Nephron (organoid): Measurements from ENCODE around the gene MBD3L3.
"Not testable (repeated sequence)": the region's sequence is repeated elsewhere in the genome, so short reads cannot be mapped to it uniquely, and the experiment has no call there.

Experiments used
- H3K27ac Mint-ChIP-seq, 3 experiments: 2 replicates each; pipeline ENCODE4 v1.8.0; 2020; ENCODE audit warnings: mixed read lengths in 3 of 3, mild to moderate bottlenecking in 2 of 3, moderate library complexity in 1 of 3
- H3K27me3 Mint-ChIP-seq: 2 replicates; pipeline ENCODE4 v1.8.0; 2021; ENCODE audit warnings: low read depth, mild to moderate bottlenecking, moderate library complexity, mixed read lengths
- H3K36me3 Mint-ChIP-seq: 2 replicates; pipeline ENCODE4 v1.8.0; 2020; ENCODE audit warnings: low read depth, mixed read lengths
- H3K4me1 Mint-ChIP-seq: 2 replicates; pipeline ENCODE4 v1.8.0; 2020; ENCODE audit warnings: mixed read lengths
- H3K4me3 Mint-ChIP-seq, 3 experiments: 2 replicates each; pipeline ENCODE4 v1.8.0; 2020; ENCODE audit warnings: mild to moderate bottlenecking in 3 of 3, mixed read lengths in 3 of 3, moderate library complexity in 2 of 3
- H3K9me3 Mint-ChIP-seq: 2 replicates; pipeline ENCODE4 v1.8.0; 2020; ENCODE audit warnings: mixed read lengths
- TF ChIP-seq, protein P1 (sequence below), 3 experiments: fragments of 200-600 bp; sonication (generic); IDR thresholded peaks; one replicate each; pipeline ENCODE4 v1.5.0; 2021; ENCODE audit warnings: antibody characterized with exemption in 3 of 3; ENCODE audit not compliant: unreplicated experiment in 3 of 3

The MBD3L3 gene

DNA sequence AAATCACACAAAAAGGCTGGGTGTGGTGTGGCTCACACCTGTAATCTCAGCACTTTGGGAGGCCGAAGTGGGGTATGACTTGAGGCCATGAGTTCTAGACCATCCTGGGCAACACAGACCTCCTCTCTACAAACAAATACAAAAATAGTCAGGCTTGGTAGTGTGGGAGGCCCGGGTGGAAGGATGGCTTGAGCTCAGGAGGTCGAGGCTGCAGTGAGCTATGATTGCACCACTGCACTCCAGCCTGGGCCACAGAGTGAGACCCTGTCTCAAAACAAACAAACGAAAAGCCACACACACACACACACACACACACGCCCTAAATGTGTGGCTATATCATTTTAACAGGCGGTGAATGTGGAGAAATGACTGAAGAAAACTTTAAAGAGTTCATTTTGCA is 10.1 kb upstream of the MBD3L3 start:
- peaks cover 38% of the 10 kb centered on the region for H3K36me3 Mint-ChIP-seq
- peak overlapping the region; percentile 98 to 99 (median 99) for H3K4me3 Mint-ChIP-seq
- TF ChIP-seq, protein P1, sequence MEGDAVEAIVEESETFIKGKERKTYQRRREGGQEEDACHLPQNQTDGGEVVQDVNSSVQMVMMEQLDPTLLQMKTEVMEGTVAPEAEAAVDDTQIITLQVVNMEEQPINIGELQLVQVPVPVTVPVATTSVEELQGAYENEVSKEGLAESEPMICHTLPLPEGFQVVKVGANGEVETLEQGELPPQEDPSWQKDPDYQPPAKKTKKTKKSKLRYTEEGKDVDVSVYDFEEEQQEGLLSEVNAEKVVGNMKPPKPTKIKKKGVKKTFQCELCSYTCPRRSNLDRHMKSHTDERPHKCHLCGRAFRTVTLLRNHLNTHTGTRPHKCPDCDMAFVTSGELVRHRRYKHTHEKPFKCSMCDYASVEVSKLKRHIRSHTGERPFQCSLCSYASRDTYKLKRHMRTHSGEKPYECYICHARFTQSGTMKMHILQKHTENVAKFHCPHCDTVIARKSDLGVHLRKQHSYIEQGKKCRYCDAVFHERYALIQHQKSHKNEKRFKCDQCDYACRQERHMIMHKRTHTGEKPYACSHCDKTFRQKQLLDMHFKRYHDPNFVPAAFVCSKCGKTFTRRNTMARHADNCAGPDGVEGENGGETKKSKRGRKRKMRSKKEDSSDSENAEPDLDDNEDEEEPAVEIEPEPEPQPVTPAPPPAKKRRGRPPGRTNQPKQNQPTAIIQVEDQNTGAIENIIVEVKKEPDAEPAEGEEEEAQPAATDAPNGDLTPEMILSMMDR (IDR thresholded peaks at IDR 0.05; ENCODE audit: unreplicated experiment in 3 of 3): no peak

DNA sequence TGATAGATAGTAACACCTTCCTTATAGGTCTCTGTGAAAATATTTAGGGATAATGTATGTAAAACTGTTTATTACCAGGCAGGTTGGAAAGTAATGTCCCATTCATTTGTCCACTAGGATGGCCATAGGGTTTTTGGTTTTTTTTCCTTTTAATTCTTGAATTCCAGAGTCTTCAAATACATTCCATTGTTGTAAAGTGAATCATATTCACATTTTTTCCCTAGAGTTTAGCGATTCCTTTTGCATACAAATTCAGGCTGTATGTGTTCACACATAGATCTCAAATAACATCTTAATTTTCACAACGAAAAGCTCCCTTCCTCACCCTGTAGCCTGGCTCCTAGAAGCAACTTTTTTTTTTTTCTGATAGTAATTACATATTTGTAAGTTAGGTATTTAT is 9.2 kb upstream of the MBD3L3 start:
- peaks cover 9% of the 10 kb centered on the region for H3K4me1 Mint-ChIP-seq
- peaks cover 12% of the 10 kb centered on the region for H3K9me3 Mint-ChIP-seq
- H3K36me3 Mint-ChIP-seq: peaks cover 31% of the 10 kb centered on the region
- H3K27me3 Mint-ChIP-seq: peaks cover 5% of the 10 kb centered on the region
- peak overlapping the region in 2 of 3 experiments; percentile 41 to 99 for H3K4me3 Mint-ChIP-seq
- no peak overlapping the region for H3K27ac Mint-ChIP-seq
- TF ChIP-seq, protein P1 (IDR thresholded peaks at IDR 0.05; ENCODE audit: unreplicated experiment in 3 of 3): no peak

More for the DNA sequence above, 10.1 kb upstream of the MBD3L3 start:
- H3K27ac Mint-ChIP-seq: peak overlapping the region; percentile 58 to 88 (median 63)
- peaks cover 13% of the 10 kb centered on the region for H3K9me3 Mint-ChIP-seq
- peaks cover 9% of the 10 kb centered on the region for H3K4me1 Mint-ChIP-seq
- peaks cover 5% of the 10 kb centered on the region for H3K27me3 Mint-ChIP-seq

DNA sequence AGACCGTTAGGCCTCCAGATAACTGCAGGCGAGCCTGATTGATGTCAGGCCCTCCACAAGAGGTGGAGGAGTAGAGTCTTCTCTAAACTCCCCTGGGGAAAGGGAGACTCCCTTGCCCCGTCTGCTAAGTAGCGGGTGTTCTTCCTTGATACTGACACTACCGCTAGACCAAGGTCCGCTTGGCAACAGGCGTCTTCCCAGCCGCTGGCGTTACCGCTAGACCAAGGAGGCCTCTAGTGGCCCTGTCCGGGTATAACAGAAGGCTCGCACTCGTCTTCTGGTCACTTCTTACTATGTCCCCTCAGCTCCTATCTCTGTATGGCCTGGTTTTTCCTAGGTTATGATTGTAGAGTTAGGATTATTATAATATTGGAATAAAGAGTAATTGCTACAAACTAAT is 8.6 kb upstream of the MBD3L3 start:
- H3K4me3 Mint-ChIP-seq, H3K9me3 Mint-ChIP-seq, H3K27ac Mint-ChIP-seq, H3K4me1 Mint-ChIP-seq, H3K27me3 Mint-ChIP-seq: not testable (repeated sequence)
- H3K36me3 Mint-ChIP-seq: peaks cover 25% of the 10 kb centered on the region

DNA sequence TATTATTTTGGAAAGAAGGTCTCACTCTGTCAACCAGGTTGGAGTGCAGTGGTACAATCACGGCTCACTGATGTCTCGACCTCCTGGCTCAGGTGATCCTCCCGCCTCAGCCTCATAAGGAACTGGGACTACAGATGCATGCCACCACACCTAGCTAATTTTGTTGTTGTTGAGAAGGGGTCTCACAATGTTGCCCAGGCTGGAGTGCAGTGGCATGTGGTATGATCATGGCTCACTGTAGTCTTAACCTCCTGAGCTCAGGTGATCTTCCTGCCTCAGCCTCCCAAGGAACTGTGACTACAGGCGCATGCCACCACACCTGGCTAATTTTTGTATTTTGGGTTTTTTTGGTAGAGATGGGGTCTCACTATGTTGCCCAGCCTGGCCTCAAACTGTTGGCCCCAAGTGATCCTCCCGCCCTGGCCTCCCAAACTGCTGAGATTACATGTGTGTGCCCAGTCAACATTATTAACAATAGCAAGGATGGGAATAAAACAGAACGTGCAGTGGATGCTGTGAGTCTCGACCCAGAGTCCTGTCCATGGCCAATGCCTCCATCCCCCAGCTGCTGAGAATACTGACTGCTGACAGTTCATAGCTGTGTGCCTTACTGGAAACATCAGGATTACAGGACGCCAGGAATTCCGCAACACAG is 5.4 kb upstream of the MBD3L3 start:
- TF ChIP-seq, protein P1 (IDR thresholded peaks at IDR 0.05; ENCODE audit: unreplicated experiment in 3 of 3): no peak
- Mint-ChIP-seq H3K27me3 (peaks cover 2% of the 10 kb centered on the region), H3K36me3 (peaks cover 1% of the 10 kb centered on the region), H3K9me3 (peaks cover 4% of the 10 kb centered on the region), H3K4me1 (peaks cover 2% of the 10 kb centered on the region), H3K27ac (no peak overlapping the region), H3K4me3 (no peak overlapping the region)

DNA sequence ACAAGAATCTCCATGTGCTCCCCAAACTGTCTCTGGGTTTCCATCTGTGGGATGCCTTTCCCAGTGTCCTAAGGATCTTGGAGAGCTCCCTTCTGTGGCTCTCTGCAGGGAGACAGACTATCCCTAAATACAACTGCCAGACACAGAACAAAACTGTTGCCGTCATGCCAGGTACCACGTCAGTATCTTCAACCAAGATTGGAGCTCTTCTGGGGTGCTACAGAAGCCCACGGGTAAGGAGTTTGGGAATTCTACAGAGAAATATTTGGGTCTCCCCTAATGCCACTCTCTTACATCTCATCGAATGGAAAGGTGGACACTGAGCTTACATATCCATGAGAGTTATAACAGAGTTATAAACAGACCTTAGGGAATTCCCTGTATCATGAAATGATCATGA is 4.9 kb upstream of the MBD3L3 start:
- TF ChIP-seq, protein P1 (IDR thresholded peaks at IDR 0.05; ENCODE audit: unreplicated experiment in 3 of 3): no peak
- Mint-ChIP-seq H3K27me3 (no peaks in the 10 kb centered on the region), H3K36me3 (no peaks in the 10 kb centered on the region), H3K27ac (no peak overlapping the region), H3K4me3 (no peak overlapping the region), H3K4me1 (no peaks in the 10 kb centered on the region), H3K9me3 (peaks cover 3% of the 10 kb centered on the region)

DNA sequence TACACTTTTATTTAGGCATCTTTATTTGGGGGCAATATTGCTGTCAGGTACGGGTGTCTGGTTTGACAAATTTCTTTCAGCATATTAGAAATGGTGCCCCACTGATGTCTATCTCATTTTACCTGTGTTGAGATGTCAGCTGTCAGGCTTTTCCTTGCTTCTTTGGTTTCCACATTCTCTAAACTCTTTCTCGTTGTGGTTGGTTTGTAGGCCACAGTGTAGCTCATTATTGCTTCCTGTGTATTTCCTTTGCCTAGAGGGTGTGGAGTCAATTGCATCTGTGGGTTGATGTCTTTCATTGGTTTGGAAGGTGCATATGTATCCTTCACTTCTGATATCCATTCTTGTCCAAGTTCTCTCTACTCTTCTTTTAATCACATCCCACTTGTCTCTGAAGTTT is 1.5 kb upstream of the MBD3L3 start:
- H3K9me3 Mint-ChIP-seq, H3K27me3 Mint-ChIP-seq, H3K4me1 Mint-ChIP-seq, H3K4me3 Mint-ChIP-seq, H3K27ac Mint-ChIP-seq, H3K36me3 Mint-ChIP-seq: not testable (repeated sequence)

DNA sequence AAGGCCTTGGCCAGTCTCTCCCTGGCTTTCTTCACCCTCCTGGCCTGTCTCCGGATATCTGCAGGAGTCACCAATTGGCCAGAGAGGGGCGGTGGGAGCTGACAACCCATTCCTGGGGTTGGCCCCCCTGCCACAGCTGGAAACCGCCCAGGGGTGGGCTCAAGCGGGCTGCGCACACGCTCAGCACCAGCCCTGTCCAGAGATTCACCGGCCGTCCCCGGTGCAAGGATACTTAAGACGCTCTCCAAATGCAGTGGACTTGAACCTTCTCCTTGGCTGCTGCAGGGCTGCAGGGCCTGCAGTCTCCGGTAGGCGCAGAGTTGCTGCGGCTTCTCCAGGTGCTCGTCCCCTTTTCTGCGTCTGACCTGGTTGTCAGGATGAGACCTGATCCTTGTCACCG is 2.1 kb downstream of the MBD3L3 start:
- not testable (repeated sequence) for H3K4me3 Mint-ChIP-seq, H3K27me3 Mint-ChIP-seq, H3K27ac Mint-ChIP-seq, H3K4me1 Mint-ChIP-seq, H3K36me3 Mint-ChIP-seq, H3K9me3 Mint-ChIP-seq

DNA sequence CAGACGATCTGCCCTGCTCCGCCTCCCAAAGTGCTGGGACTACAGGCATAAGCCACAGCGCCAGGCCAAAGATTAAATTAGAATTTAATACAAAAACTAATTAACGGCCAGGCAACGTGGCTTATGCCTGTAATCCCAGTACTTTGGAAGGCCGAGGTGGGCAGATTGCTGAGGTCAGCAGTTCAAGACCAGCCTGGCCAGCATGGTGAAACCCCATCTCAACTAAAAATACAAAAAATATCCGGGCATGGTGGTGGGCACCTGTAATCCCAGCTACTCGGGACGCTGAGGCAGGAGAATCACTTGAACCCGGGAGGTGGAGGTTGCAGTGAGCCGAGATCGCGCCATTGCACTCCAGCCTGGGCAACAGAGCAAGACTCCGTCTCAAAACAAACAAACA is 2.8 kb downstream of the MBD3L3 start:
- H3K27me3 Mint-ChIP-seq, H3K4me3 Mint-ChIP-seq, H3K9me3 Mint-ChIP-seq, H3K36me3 Mint-ChIP-seq, H3K4me1 Mint-ChIP-seq, H3K27ac Mint-ChIP-seq: not testable (repeated sequence)

DNA sequence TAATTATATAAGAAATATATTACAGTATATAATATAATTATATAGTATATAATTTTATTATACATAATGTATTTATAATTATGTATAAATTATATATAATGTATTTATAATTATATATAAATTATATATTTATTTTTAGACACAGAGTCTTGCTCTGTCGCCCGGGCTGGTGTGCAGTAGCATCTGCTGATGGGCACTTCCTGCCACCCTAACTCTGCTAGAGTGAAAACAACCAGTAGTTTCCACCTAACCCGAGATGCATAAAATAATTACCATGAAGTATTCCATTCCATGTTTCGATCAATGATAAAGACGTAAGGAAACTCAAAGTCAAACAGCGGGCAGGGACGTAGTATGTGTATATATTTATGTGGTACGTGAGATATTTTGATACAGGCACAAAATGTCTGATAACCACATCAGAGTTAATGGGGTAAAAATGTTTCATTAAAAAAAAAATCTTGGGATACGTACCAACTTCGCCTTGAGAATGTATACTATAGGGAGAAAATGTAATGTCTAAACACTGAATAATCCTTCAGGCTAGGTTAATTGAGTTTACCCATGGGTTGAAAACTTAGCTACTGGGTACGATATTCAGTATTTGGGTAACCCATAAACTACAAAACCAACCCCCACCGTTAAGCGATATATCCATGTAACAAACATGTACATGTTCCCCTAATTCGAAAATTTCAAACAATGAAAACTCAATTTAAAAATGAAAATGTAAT is 3.7 kb downstream of the MBD3L3 start:
- not testable (repeated sequence) for H3K27ac Mint-ChIP-seq, H3K4me1 Mint-ChIP-seq, H3K4me3 Mint-ChIP-seq, H3K27me3 Mint-ChIP-seq, H3K9me3 Mint-ChIP-seq, H3K36me3 Mint-ChIP-seq

DNA sequence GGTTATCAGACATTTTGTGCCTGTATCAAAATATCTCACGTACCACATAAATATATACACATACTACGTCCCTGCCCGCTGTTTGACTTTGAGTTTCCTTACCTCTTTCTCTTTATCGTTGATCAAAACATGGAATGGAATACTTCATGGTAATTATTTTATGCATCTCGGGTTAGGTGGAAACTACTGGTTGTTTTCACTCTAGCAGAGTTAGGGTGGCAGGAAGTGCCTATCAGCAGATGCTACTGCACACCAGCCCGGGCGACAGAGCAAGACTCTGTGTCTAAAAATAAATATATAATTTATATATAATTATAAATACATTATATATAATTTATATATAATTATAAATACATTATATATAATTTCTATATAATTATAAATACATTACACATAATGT is 5.6 kb downstream of the MBD3L3 start:
- H3K27me3 Mint-ChIP-seq, H3K36me3 Mint-ChIP-seq, H3K9me3 Mint-ChIP-seq, H3K4me1 Mint-ChIP-seq, H3K27ac Mint-ChIP-seq, H3K4me3 Mint-ChIP-seq: not testable (repeated sequence)

DNA sequence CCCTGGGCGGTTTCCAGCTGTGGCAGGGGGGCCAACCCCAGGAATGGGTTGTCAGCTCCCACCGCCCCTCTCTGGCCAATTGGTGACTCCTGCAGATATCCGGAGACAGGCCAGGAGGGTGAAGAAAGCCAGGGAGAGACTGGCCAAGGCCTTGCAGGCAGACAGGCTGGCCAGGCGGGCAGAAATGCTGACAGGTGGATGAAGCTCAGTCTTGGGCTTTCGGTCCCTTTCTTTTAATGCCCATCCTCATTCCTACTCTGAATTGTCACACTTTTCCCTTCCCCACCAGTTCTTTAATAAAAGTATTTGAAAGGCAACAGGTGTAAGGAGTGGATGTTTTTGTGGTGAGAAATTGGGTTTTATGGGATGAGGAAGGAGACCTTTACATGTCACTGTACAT is 7.1 kb downstream of the MBD3L3 start:
- not testable (repeated sequence) for H3K27ac Mint-ChIP-seq, H3K9me3 Mint-ChIP-seq, H3K4me1 Mint-ChIP-seq, H3K4me3 Mint-ChIP-seq, H3K36me3 Mint-ChIP-seq, H3K27me3 Mint-ChIP-seq
